Measurements from ENCODE around the gene MARS1.
"Not testable (repeated sequence)": the region's sequence is repeated elsewhere in the genome, so short reads cannot be mapped to it uniquely, and the experiment has no call there.

The MARS1 gene

GRCh38 chr12:57488402-57489156, 711 bp downstream of the MARS1 start:
- DNase-seq (ENCODE audit: low read depth, low spot score), result no peak
- peak overlapping the region; percentile 74 for H3K27ac ChIP-seq

- peak overlapping the region; percentile 74 for H3K27ac ChIP-seq
- DNase-seq (ENCODE audit: low read depth, low spot score), result no peak
Observed at GRCh38 chr12:57489157-57489641, 1.3 kb downstream of the MARS1 start.

- no peak for DNase-seq (ENCODE audit: low read depth, low spot score)
- H3K27ac ChIP-seq, result no peak overlapping the region
Observed at GRCh38 chr12:57490126-57490525, 2.3 kb downstream of the MARS1 start.

- DNase-seq (ENCODE audit: low read depth, low spot score), result no peak
- no peak overlapping the region for H3K27ac ChIP-seq
Observed at GRCh38 chr12:57491393-57492280, 3.8 kb downstream of the MARS1 start.

GRCh38 chr12:57495051-57495701, 7.3 kb downstream of the MARS1 start:
- DNase-seq (ENCODE audit: low read depth, low spot score), result not testable (repeated sequence)

GRCh38 chr12:57496822-57497221, 9.0 kb downstream of the MARS1 start:
- DNase-seq (ENCODE audit: low read depth, low spot score), result no peak
- no peak overlapping the region for H3K27ac ChIP-seq

More at GRCh38 chr12:57495051-57495701, 7.3 kb downstream of the MARS1 start:
- not testable (repeated sequence) for H3K27ac ChIP-seq

GRCh38 chr12:57497223-57498131, 9.6 kb downstream of the MARS1 start:
- DNase-seq (ENCODE audit: low read depth, low spot score), result no peak
- no peak overlapping the region for H3K27ac ChIP-seq

- H3K27ac ChIP-seq, result no peak overlapping the region
- DNase-seq (ENCODE audit: low read depth, low spot score), result no peak
Observed at GRCh38 chr12:57498132-57498502, 10.2 kb downstream of the MARS1 start.

GRCh38 chr12:57498571-57498970, 10.7 kb downstream of the MARS1 start:
- no peak for DNase-seq (ENCODE audit: low read depth, low spot score)
- no peak overlapping the region for H3K27ac ChIP-seq

GRCh38 chr12:57500213-57500612, 12.3 kb downstream of the MARS1 start:
- no peak for DNase-seq (ENCODE audit: low read depth, low spot score)
- H3K27ac ChIP-seq, result no peak overlapping the region

GRCh38 chr12:57502311-57502969, 14.6 kb downstream of the MARS1 start:
- DNase-seq (ENCODE audit: low read depth, low spot score); H3K27ac ChIP-seq: not testable (repeated sequence)

GRCh38 chr12:57506541-57506940, 18.7 kb downstream of the MARS1 start:
- H3K27ac ChIP-seq; DNase-seq (ENCODE audit: low read depth, low spot score): not testable (repeated sequence)

GRCh38 chr12:57507796-57508195, 19.9 kb downstream of the MARS1 start:
- DNase-seq (ENCODE audit: low read depth, low spot score); H3K27ac ChIP-seq: not testable (repeated sequence)

GRCh38 chr12:57511161-57511560, 23.3 kb downstream of the MARS1 start:
- DNase-seq (ENCODE audit: low read depth, low spot score), result no peak
- H3K27ac ChIP-seq, result no peak overlapping the region

GRCh38 chr12:57511588-57512325, 23.9 kb downstream of the MARS1 start:
- DNase-seq (ENCODE audit: low read depth, low spot score), result no peak
- H3K27ac ChIP-seq, result no peak overlapping the region

GRCh38 chr12:57512665-57513064, 24.8 kb downstream of the MARS1 start:
- no peak overlapping the region for H3K27ac ChIP-seq
- no peak for DNase-seq (ENCODE audit: low read depth, low spot score)

GRCh38 chr12:57513266-57513665, 25.4 kb downstream of the MARS1 start:
- DNase-seq (ENCODE audit: low read depth, low spot score), result no peak

GRCh38 chr12:57513677-57514076, 25.8 kb downstream of the MARS1 start:
- not testable (repeated sequence) for H3K27ac ChIP-seq; DNase-seq (ENCODE audit: low read depth, low spot score)

More at GRCh38 chr12:57513266-57513665, 25.4 kb downstream of the MARS1 start:
- no peak overlapping the region for H3K27ac ChIP-seq

Data from epithelial cell of prostate (primary cell).